ENCODE measurements around the gene TGDS.

The TGDS gene

GRCh38 chr13:94599877-94600276, 3.9 kb upstream of the TGDS start:
- DNase-seq, result no peak

GRCh38 chr13:94598281-94598680, 2.3 kb upstream of the TGDS start:
- DNase-seq, result no peak

- no peak for DNase-seq
Observed at GRCh38 chr13:94596575-94596971, 621 bp upstream of the TGDS start.

- DNase-seq, result peak in 1 of 2 donors; percentile 29
Observed at GRCh38 chr13:94595001-94595949, 677 bp downstream of the TGDS start.

- no peak for DNase-seq
Observed at GRCh38 chr13:94590744-94591143, 5.2 kb downstream of the TGDS start.

- DNase-seq, result no peak
Observed at GRCh38 chr13:94588541-94588940, 7.4 kb downstream of the TGDS start.

GRCh38 chr13:94586371-94586770, 9.6 kb downstream of the TGDS start:
- no peak for DNase-seq

- no peak for DNase-seq
Observed at GRCh38 chr13:94585543-94586101, 10.3 kb downstream of the TGDS start.

GRCh38 chr13:94583926-94584325, 12.0 kb downstream of the TGDS start:
- no peak for DNase-seq

GRCh38 chr13:94579063-94579462, 16.9 kb downstream of the TGDS start:
- DNase-seq, result no peak

- DNase-seq, result no peak
Observed at GRCh38 chr13:94569615-94570014, 26.3 kb downstream of the TGDS start.

- no peak for DNase-seq
Observed at GRCh38 chr13:94568443-94568842, 27.5 kb downstream of the TGDS start.

- no peak for DNase-seq
Observed at GRCh38 chr13:94567581-94567980, 28.4 kb downstream of the TGDS start.

- DNase-seq, result no peak
Observed at GRCh38 chr13:94561126-94561525, 34.8 kb downstream of the TGDS start.

- no peak for DNase-seq
Observed at GRCh38 chr13:94560116-94560515, 35.8 kb downstream of the TGDS start.

GRCh38 chr13:94559222-94559795, 36.6 kb downstream of the TGDS start:
- DNase-seq, result no peak

GRCh38 chr13:94558716-94559115, 37.2 kb downstream of the TGDS start:
- peak; percentile 33 to 50 for DNase-seq

GRCh38 chr13:94557684-94558235, 38.2 kb downstream of the TGDS start:
- no peak for DNase-seq

GRCh38 chr13:94556621-94557020, 39.3 kb downstream of the TGDS start:
- DNase-seq, result no peak

GRCh38 chr13:94556041-94556440, 39.9 kb downstream of the TGDS start:
- no peak for DNase-seq

- no peak for DNase-seq
Observed at GRCh38 chr13:94553766-94554165, 42.2 kb downstream of the TGDS start.

- DNase-seq, result no peak
Observed at GRCh38 chr13:94552095-94552494, 43.9 kb downstream of the TGDS start.

GRCh38 chr13:94550062-94550738, 45.8 kb downstream of the TGDS start:
- no peak for DNase-seq
